Measurements from ENCODE around the gene MARCHF3. TPM values are rescaled to one million over a fixed set of nuclear protein-coding genes. Genes with fewer than 3 reads are reported as not detected.
"Not testable (repeated sequence)": the region's sequence is repeated elsewhere in the genome, so short reads cannot be mapped to it uniquely, and the experiment has no call there.

Gene MARCHF3
- total RNA-seq, 1 experiment from 2014 or later = 0.61 TPM

GRCh38 chr5:127006744-127007143 is 23.6 kb downstream of the MARCHF3 start:
- no peaks in the 10 kb centered on the region for H3K9me3 ChIP-seq
- DNase-seq = no peak
- intact Hi-C loops (cut with micrococcal nuclease; ENCODE audit: unreplicated experiment) = no loop called here
- no peak overlapping the region for H3K4me3 Mint-ChIP-seq (ENCODE audit: unreplicated experiment)
- BruUV-seq (replicated peaks) = no TSS peak
- no peaks in the 10 kb centered on the region for H3K9me3 Mint-ChIP-seq (ENCODE audit: unreplicated experiment)
- no peak for TF ChIP-seq CTCF (IDR thresholded peaks at IDR 0.05; ENCODE audit: insufficient read depth in 1 of 2, low read depth in 1 of 2, low read length in 1 of 2, severe bottlenecking in 1 of 2, unreplicated experiment in 1 of 2)
- peaks cover 6% of the 10 kb centered on the region for H3K4me1 Mint-ChIP-seq (ENCODE audit: low read depth, unreplicated experiment)
- H3K27me3 Mint-ChIP-seq (ENCODE audit: insufficient read depth, unreplicated experiment) = no peaks in the 10 kb centered on the region
- H3K36me3 Mint-ChIP-seq (ENCODE audit: insufficient read depth, unreplicated experiment) = no peaks in the 10 kb centered on the region
- no peak overlapping the region for H3K4me3 ChIP-seq (ENCODE audit: low read depth, low read length)
- CTCF ChIA-PET = no interaction called here
- no peaks in the 10 kb centered on the region for H3K27me3 ChIP-seq (replicated peaks; ENCODE audit: control insufficient read depth, insufficient read depth, low read length)
- peaks cover 6% of the 10 kb centered on the region for H3K4me1 ChIP-seq
- POLR2A ChIA-PET = no interaction called here
- H3K27ac Mint-ChIP-seq (ENCODE audit: unreplicated experiment) = no peak overlapping the region
- no peaks in the 10 kb centered on the region for H3K36me3 ChIP-seq (ENCODE audit: control insufficient read depth, insufficient read depth, low read length)

DNA sequence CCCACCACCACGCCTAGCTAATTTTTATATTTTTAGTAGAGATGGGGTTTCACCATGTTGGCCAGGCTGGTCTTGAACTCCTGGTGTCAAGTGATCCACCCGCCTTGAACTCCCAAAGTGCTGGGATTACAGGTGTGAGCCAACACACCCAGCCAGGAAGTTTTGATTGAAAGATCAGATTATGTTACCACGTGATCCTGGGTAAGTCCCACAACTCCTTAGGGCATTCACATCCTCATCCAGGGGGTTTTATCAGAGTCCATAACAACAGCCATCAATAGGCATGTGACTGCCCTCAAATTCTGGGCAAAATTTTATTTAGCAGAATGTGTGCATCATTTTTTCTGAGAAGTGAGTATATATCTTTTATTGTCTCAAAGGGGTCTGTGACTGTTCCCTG is 25.1 kb downstream of the MARCHF3 start:
- CTCF ChIA-PET; POLR2A ChIA-PET; H3K4me3 ChIP-seq (ENCODE audit: low read depth, low read length); intact Hi-C loops (cut with micrococcal nuclease; ENCODE audit: unreplicated experiment); H3K4me1 ChIP-seq; H3K4me1 Mint-ChIP-seq (ENCODE audit: low read depth, unreplicated experiment); H3K36me3 Mint-ChIP-seq (ENCODE audit: insufficient read depth, unreplicated experiment); H3K27me3 ChIP-seq (replicated peaks; ENCODE audit: control insufficient read depth, insufficient read depth, low read length); H3K27ac Mint-ChIP-seq (ENCODE audit: unreplicated experiment); H3K36me3 ChIP-seq (ENCODE audit: control insufficient read depth, insufficient read depth, low read length); H3K9me3 ChIP-seq; H3K27me3 Mint-ChIP-seq (ENCODE audit: insufficient read depth, unreplicated experiment); H3K9me3 Mint-ChIP-seq (ENCODE audit: unreplicated experiment); BruUV-seq (replicated peaks); DNase-seq; H3K4me3 Mint-ChIP-seq (ENCODE audit: unreplicated experiment): not testable (repeated sequence)

DNA sequence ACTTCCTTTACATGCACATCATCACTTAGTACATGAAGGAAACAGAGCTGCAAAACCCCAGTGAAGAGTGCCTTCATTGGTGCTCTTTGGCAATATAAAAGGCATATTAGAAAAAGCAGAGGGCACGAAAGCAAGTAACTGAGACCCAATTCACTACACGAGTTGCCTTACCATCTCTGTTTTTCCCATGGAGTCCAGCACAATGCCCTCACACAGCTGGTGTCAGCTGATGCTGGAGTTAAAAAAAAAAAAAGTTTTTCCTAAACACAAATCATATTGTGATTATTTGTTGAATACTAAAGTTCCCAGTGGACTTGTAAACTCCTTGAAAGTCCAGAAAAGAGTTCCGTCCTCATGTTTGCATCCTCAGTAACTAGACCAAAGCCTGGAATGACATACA is 25.6 kb downstream of the MARCHF3 start:
- POLR2A ChIA-PET = no interaction called here
- intact Hi-C loops (cut with micrococcal nuclease; ENCODE audit: unreplicated experiment) = no loop called here
- no peaks in the 10 kb centered on the region for H3K27me3 Mint-ChIP-seq (ENCODE audit: insufficient read depth, unreplicated experiment)

More for the DNA sequence above, 25.6 kb downstream of the MARCHF3 start:
- DNase-seq = no peak
- no peak for TF ChIP-seq CTCF (IDR thresholded peaks at IDR 0.05; ENCODE audit: insufficient read depth in 1 of 2, low read depth in 1 of 2, low read length in 1 of 2, severe bottlenecking in 1 of 2, unreplicated experiment in 1 of 2)
- Histone ChIP-seq H3K9me3 (no peaks in the 10 kb centered on the region), H3K27me3 (replicated peaks; ENCODE audit: control insufficient read depth, insufficient read depth, low read length) (no peaks in the 10 kb centered on the region), H3K4me1 (peaks cover 9% of the 10 kb centered on the region), H3K4me3 (ENCODE audit: low read depth, low read length) (no peak overlapping the region), H3K36me3 (ENCODE audit: control insufficient read depth, insufficient read depth, low read length) (no peaks in the 10 kb centered on the region)
- no peaks in the 10 kb centered on the region for H3K9me3 Mint-ChIP-seq (ENCODE audit: unreplicated experiment)
- H3K4me3 Mint-ChIP-seq (ENCODE audit: unreplicated experiment) = no peak overlapping the region
- peaks cover 8% of the 10 kb centered on the region for H3K4me1 Mint-ChIP-seq (ENCODE audit: low read depth, unreplicated experiment)
- no TSS peak for BruUV-seq (replicated peaks)
- no peaks in the 10 kb centered on the region for H3K36me3 Mint-ChIP-seq (ENCODE audit: insufficient read depth, unreplicated experiment)
- H3K27ac Mint-ChIP-seq (ENCODE audit: unreplicated experiment) = no peak overlapping the region
- CTCF ChIA-PET = no interaction called here
